IPS-NIHi7 (cell line): ENCODE data around the gene FAM50A.

Experiments
- DNase-seq: peaks from one replicate; pipeline ENCODE4 v3.0.0; 2012; ENCODE audit warnings: mixed read lengths; ENCODE audit errors: extremely low spot score

Gene FAM50A

DNA sequence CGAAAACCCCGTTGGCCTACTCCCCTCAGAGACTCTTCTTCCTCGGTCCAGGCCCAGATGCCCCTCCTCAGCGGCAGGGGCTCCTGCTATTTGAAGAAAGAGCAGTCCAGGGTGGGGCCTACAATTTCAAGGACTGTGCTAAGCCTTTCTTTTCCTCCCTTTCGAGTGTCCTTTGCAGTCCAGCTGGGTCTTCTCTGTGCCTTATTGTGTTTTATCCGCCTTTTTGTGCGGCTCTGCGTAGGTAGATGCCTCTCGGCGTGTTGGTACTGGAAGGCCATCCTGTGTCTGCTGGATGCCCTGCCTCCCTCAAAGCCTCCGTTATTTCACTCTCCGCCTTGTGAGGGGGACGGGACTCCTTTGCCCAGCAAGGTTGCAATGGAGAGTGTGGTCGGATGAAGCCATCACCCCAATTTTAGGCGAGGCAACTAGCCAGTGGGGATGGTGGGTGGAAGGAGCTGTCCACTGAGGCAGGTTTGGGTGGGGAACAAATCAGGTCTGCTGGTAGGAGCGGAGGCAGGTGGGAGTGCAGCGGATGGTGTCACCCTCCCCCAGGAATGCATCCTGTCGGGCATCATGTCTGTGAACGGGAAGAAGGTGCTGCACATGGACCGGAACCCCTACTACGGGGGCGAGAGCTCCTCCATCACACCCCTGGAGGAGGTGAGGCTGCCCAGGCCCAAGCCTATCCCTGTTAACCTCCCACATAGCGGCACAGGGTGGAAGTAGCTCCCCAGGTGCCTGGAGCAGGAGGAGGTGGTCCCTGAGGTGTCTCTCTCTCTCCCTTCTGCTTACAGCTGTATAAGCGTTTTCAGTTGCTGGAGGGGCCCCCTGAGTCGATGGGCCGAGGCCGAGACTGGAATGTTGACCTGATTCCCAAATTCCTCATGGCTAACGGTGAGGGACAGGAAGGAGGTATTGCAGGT, 5.7 kb upstream of the FAM50A start:
- no peak for DNase-seq

DNA sequence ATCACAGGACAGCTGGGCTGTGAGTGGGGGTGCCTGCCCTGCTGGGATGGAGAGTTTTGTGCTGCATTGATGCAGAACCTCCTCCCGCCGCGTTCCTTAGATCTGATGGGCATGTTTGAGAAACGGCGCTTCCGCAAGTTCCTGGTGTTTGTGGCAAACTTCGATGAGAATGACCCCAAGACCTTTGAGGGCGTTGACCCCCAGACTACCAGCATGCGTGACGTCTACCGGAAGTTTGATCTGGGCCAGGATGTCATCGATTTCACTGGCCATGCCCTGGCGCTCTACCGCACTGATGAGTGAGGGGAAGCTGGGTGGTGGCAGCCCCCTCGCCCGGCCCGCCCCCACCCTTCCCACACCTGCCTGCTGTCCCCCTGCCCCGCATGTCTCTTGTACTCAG, 4.1 kb upstream of the FAM50A start:
- no peak for DNase-seq

DNA sequence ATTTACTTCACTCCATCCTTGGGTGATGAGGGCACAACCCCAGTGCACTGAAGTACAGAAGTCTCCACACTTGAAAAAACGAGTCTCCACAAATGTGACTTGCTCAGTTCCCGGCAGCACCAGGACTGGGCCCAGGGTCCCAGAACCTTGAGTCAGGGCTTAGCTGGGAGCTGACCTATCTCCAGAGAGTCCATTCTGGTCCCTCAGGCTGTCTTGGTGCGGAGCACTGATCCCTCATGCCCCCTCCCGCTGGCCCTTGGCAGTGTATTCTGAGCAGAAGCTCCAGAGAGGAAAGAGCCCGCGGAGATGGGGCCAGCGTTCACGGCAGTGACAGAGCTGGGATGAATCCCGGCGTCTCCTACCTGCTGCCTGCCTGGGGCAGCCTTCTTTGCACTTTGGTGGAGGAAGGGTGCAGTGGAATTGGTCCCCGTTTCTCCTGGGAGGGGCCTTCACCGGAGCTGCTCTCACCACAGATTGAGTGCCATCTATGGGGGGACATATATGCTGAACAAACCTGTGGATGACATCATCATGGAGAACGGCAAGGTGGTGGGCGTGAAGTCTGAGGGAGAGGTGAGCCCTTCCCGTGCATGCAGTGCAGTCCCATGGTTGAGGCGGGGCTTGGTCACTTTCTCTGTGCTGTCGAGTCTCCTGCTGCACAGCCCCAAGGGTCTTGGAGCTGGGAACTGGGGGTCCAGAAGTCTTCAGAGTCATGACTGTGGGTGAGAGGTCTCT, 3.2 kb upstream of the FAM50A start:
- DNase-seq = no peak

DNA sequence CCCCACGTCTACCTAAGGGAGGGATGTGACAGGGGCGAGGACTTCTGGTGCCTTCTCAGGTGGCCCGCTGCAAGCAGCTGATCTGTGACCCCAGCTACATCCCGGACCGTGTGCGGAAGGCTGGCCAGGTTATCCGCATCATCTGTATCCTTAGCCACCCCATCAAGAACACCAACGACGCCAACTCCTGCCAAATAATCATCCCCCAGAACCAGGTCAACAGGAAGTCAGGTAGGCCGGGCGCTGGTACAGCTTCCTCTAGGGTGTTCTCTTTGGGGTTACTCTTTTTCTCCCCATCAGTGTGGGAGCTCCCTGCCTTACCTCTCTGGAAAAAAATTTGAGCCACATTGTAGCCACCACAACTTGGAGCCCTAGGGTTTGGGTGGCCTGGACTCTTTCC, 2.4 kb upstream of the FAM50A start:
- DNase-seq = no peak

DNA sequence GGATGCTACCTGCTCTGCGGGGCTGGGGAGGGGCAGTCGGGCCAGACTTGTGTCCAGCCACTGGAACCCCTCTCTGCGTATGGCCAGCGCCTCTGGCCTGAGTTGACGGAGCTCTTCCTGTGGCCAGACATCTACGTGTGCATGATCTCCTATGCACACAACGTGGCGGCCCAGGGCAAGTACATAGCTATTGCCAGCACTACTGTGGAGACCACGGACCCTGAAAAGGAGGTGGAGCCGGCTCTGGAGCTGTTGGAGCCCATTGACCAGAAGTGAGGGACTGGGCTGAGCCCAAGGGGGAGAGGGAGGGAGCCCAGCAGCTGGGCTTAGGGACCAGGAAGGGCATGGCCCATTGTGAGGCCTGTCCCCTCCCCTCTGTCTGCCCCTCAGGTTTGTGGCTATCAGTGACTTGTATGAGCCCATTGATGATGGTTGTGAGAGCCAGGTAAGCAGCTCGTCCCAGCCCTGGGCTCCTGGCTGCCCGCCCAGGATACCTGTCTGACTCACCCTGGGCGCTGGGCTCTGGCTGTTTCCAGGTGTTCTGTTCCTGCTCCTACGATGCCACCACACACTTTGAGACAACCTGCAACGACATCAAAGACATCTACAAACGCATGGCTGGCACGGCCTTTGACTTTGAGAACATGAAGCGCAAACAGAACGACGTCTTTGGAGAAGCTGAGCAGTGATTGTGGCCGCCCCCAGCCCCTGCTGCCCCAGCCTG, 1.8 kb upstream of the FAM50A start:
- DNase-seq = no peak

DNA sequence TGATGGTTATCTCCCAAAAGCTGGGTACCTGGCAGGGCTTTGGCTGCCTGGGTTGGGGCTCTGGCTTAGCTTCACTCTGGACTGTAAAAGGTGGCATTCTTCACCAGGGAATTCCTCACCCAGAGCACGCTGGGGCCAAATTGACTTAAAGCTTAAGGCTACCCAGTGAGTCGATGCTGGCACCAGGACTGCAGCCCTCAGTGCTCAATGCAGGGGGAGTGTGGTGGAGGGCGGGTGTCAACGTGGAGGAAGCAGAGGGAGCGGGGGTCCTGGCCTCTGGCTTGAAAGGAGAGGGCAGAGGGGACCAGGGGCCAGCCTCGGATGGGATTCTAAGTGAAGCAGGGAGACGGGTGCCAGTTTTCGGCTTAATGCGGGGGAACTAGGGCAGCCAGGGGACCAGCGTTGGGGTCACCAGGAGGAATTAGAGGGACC, 446 bp upstream of the FAM50A start:
- DNase-seq = peak; percentile 16

DNA sequence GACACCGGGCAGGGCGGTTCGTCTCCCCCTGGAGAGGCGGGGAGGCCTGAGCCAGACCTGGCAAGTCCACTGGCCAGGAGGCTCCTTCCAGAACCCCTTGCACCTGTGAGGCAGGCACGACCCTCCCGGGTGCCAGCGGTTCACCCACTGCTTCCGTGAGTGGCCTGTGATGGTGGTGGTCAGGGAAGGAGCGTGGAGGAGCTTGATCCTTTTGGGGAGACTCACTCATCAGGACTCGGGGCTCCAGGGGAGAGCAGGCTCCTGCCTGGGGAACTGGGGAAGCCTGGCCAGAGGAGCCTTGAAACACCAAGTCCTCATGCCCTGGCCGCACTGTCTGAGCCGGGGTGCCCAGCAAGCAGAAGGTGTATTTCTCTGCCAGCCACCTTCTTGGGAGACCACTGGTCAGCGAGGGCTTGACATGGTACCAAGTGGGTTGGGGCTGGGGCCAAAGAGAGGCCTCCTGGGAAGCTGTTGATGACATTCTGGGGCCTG, 860 bp downstream of the FAM50A start:
- no peak for DNase-seq

DNA sequence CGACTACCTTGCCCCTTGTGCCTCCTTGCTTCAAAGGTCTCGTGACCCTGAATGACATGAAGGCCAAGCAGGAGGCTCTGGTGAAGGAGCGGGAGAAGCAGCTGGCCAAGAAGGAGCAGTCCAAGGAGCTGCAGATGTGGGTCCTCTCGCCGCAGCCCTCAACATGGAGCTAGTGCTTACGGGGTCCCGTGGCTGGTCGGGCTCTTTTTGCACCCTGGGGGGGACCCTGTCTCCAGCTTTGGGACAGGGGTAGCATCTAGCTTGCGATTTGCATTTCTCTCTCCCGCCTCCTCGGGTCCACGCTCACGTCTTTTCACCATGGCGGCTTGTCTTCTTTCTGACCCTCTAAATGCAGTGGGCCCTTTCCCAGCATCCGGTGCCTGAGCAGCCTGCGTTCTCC, 1.8 kb downstream of the FAM50A start:
- DNase-seq = no peak

DNA sequence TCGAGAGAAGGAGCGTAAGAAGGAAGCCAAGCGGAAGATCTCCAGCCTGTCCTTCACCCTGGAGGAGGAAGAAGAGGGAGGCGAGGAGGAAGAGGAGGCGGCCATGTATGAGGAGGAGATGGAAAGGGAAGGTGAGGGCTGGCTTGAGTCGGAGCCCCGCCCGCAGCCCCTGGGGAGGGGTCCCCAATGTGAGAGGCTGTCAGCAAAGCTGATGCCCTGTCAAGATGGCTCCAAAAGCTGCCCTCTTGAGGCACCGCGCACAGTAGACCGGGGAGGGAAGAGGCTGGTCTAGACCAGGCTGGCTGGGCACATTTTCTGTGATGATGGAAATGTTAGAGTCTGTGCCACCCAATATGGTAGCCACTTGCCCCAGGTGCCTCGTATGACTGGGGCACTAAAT, 2.5 kb downstream of the FAM50A start:
- no peak for DNase-seq

DNA sequence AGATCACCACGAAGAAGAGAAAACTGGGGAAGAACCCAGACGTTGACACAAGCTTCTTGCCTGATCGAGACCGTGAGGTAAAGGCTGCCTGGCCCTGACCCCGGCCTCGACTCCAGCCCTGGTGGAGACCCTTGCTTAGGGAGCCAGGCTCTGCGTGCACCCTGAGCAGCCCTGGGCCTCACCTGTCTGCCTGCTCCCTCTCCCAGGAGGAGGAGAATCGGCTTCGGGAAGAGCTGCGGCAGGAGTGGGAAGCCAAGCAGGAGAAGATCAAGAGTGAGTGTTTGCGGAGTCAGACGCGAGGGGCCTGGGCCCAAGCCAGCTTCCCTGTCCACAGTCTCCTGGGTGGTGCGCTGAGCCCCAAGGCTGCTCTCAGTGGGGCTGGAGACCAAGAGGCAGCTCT, 4.5 kb downstream of the FAM50A start:
- DNase-seq = no peak

DNA sequence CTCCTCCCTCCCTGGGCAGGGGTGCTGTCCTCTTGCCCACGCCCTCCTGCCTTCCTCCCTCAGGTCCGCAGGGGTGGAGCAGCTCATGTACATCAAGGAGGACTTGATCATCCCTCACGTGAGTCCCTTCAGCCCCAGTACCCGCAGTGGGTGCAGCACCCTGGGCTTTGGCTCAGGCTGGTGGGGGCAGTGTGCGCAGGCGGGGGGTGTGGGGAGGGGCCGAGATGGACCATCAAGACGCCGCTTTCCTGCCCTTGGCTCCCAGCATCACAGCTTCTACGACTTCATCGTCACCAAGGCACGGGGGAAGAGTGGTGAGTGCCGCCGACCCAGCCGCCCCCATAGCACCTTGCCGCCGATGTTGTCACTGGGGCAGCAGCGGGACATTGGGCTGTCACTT, 5.7 kb downstream of the FAM50A start:
- no peak for DNase-seq

DNA sequence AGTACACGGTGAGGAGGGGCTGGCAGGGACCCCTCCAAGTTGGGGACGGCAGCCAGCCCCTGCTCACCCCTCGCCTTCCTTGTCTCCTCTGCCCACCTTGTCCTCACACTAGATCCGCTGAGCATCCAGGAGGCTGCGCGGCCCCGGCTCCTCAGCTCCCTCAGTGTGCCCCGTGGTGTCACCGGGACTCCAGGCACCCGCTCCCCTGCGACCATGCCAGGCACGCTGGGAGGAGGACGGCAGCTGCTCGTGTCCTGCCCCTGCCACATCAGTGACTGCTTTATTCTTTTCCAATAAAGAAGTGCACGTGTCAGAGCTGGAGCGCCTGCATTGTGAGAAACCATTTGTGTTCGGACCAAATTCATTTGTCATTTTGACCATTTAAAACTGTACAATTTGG, 6.4 kb downstream of the FAM50A start:
- no peak for DNase-seq

DNA sequence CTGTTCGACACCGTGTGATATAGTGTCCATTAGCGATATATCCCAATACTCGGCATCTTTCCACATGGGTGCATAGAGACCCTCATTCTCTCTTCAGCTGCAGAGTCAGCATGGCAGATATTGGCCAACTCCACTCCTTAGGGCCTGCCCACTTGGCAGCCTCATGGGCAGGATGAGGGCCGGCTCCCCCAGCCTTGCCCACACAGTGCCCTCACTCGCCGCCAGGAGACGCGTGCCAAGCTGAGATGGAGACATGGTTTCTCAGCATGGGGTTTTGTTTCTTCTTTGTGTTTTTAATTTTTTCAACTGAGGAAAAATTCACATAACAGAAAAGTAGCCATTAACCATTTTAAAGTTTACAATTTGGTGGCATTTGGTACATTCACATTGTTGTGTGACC, 8.9 kb downstream of the FAM50A start:
- DNase-seq = no peak

DNA sequence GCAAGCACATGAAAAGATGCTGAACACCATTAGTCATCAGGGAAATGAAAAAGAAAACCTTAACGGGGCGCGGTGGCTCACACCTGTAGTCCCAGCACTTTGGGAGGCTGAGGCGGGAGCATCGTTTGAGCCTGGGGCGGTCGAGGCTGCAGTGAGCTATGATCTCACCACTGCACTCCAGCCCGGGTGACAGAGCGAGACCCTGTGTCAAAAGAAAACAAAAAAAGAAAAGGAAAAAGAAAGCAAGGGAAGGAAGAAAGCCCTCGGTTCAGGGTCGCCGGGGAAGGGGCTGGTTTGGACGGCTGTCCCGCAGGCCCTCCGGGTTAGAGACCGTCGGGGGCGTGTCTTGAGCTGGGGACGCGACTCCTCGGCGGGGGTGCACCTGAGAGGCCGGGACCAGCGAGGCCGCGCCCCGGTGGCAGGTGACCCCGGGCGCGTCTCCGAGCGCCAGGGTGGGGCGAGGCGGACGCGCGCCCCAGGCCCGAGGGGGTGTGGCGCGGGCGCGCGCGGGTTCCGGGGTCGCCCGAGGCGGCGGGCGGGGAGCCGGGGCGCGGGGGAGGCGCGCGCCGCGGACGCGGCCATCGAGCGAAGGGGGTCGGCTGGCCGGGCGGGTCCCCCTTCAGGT, 13.7 kb downstream of the FAM50A start:
- peak; percentile 81 for DNase-seq

DNA sequence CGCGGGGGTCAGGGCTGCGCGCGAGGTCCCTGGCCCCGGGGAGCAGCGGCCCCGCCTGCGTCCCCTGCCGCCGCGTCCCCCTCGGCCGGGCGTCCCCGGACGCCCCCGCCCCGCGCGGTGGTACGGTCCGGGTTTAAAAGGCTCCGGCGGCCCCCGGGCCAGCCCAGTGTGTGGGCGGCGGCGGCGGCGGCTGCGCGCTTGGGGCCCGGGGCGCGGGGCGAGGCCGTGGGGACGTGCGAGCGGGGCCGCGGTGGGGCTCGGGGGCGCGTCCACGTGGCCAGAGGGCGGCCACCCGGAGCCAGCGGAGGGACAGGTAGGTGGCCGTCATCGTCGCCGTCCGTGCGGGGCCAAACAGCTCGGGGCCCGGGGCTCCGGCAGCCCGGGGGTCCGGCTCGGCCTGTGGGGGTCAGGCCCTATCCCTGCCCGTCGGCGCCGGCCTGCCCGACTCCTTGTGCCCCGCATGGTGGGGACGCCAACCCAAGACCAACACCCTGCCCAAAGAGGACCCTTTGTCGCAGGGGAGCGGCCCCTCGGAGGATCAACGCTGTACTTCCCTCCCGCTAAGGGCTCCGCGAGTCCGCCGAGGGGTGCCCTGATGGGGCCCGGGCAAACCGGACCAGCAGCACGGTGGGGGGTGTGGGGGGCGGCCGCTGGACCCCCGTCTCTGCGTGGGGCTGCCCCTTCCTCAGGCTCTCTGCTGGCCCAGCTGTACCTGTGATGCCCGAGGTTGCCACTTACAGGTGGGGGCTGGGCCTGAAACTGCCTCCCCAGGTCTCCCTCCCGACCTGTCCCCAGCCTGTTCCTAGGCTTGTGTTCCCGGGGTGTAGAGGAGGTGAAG, 14.4 kb downstream of the FAM50A start, which contains the start of gene PLXNA3:
Gene PLXNA3 (plus strand): TSS at position 166 of the 838 bp plus-strand sequence. CDS start 1,903 bp downstream, outside the sequence.
- peak; percentile 60 for DNase-seq

DNA sequence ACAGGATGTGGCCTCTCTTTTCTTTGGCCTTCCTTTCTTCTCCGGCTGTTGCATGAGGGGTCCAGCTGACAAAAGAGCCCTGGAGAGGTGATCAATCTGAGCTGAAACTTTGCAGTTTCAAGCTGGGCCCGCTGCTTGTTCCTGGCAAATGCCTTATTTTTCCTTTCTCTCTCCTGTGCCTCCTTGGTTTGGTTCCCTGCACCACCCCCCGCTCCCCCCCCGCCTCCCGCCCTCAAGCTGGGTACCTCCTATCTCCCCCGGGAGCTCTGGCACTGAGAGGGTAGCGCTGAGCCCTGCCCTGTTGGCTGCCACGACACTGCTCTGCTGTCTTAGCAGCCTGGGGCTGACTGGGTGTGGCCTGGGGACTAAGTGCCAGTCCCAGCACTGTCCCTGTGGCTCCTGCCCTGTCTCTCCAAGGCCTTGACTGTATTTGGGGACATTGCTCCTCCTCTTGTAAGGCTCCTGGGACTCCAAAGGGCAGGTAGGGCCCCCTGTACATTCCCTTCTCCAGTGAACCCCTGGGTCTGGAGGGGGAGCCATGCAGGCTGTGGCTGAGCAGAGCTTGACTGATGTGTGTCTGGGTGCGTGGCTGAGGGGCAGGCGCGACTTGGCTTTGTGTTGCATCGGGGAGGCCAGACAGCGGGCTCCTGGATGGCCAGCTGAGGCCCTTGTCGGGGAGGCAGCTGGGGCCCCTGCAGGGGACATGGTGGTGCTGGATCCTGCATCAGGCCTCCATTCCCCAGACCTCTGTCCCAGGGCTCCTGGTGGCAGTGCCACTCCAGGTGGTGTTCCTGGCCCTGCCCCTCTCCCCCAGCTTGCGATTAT, 15.2 kb downstream of the FAM50A start:
- DNase-seq = no peak

DNA sequence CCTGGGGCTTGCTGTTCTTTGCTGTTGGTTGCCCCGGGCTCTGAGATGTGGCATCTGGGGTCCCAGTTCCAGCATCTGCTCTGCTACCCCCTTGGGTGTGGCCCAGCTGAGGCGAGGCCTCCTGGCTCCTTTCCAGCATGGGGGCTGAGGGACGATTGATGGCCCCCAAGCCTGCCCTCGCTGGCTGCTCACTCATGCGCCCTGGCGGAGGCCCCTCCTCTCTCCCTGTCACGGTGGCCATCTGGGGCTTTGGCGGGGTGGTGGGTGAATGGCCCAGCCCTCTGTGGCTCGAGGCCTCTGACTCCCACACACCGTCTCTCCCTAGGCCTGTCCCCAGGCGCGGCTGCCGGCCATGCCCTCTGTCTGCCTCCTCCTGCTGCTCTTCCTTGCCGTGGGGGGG, 15.9 kb downstream of the FAM50A start:
- no peak for DNase-seq

DNA sequence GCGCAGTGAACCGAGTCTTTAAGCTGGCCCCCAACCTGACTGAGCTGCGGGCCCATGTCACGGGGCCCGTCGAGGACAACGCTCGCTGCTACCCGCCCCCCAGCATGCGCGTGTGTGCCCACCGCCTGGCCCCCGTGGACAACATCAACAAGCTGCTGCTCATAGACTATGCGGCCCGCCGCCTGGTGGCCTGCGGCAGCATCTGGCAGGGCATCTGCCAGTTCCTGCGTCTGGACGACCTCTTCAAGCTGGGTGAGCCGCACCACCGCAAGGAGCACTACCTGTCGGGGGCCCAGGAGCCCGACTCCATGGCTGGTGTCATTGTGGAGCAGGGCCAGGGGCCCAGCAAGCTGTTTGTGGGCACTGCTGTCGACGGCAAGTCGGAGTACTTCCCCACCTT, 16.4 kb downstream of the FAM50A start:
- no peak for DNase-seq

DNA sequence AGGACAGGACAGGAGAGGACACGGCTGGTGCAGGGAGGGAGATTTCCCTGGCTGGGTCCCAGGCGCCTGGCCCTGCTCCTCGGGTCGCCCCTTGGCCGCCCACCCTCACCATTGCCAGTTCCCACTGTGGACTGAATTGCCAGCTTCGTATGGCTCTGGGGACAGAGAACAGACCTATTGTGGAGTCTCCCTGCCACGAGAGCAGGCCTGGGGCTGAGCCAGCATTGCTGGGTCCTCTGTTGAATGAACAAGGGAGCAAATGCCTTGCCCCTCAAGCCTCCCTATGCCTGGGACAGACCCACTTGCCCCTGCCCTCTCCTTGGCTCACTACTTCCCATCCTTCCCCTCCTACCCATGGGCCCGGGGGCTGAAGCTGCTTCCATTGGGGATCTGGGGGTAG, 18.5 kb downstream of the FAM50A start:
- DNase-seq = no peak
